Kidney (tissue), 14 donors: ENCODE data around the gene MBD3L4. TPM values are rescaled to one million over a fixed set of nuclear protein-coding genes. Genes with fewer than 3 reads are reported as not detected.
"Not testable (repeated sequence)": the region's sequence is repeated elsewhere in the genome, so short reads cannot be mapped to it uniquely, and the experiment has no call there.

Experiments
- DNase-seq, 5 donors: peaks; one replicate each; pipeline ENCODE4 v3.0.0-alpha.2; 2013 to 2020
- FAIRE-seq: peaks from 2 replicates; lab custom pipeline; 2012; peaks lifted over from hg19 to GRCh38; lab: Jason Lieb, UNC
- H3K27ac ChIP-seq, 2 donors: one replicate each; pipeline ENCODE4 v1.7.0; 2013; ENCODE audit warnings: low read depth in 2 of 2, low read length in 2 of 2, inconsistent platforms in 1 of 2
- H3K27me3 ChIP-seq: one replicate; pipeline ENCODE4 v1.7.1; 2013; ENCODE audit warnings: low read length, inconsistent platforms; ENCODE audit not compliant: control insufficient read depth, insufficient read depth
- H3K36me3 ChIP-seq, 3 donors: one replicate each; pipeline versions ENCODE4 v1.7.0 to v1.7.1; 2013; ENCODE audit warnings: low read length in 3 of 3, control low read depth in 1 of 3, inconsistent platforms in 1 of 3; ENCODE audit not compliant: insufficient read depth in 3 of 3, control insufficient read depth in 2 of 3
- H3K4me1 ChIP-seq, 3 donors: one replicate each; pipeline versions ENCODE4 v1.7.0 to v1.7.1; 2013; ENCODE audit warnings: low read length in 3 of 3, inconsistent platforms in 1 of 3, low read depth in 1 of 3; ENCODE audit not compliant: control insufficient read depth in 2 of 3, insufficient read depth in 2 of 3
- H3K4me3 ChIP-seq, 3 donors: one replicate each; pipeline versions ENCODE4 v1.7.0 to v1.8.1; 2013; ENCODE audit warnings: low read length in 3 of 3, control low read depth in 1 of 3, inconsistent platforms in 1 of 3
- H3K9ac ChIP-seq, 3 donors: one replicate each; pipeline versions ENCODE4 v1.7.0 to v1.7.1; 2013; ENCODE audit warnings: low read length in 3 of 3, control low read depth in 1 of 3, inconsistent platforms in 1 of 3
- H3K9me3 ChIP-seq, 3 donors: one replicate each; pipeline versions ENCODE4 v1.7.0 to v1.7.1; 2013; ENCODE audit warnings: low read length in 3 of 3, control low read depth in 1 of 3, inconsistent platforms in 1 of 3; ENCODE audit not compliant: control insufficient read depth in 2 of 3, insufficient read depth in 1 of 3
- CTCF ChIP-seq: IDR thresholded peaks from 3 replicates; pipeline ENCODE4 v1.5.1; 2012; ENCODE audit warnings: mild to moderate bottlenecking, moderate library complexity, borderline replicate concordance; ENCODE audit not compliant: insufficient read depth; ENCODE audit errors: extremely low read depth
- intact Hi-C: fragments of 100-400 bp; cut with DNase I; formaldehyde crosslinking; loops from one replicate; pipeline ENCODE4 v1.11.1; 2022
- polyA plus RNA-seq: library from polyadenylated mRNA; stranded (reverse); fragments of 350-450 nt; fragmentation: Illumina TruSeq; extraction: RNeasy Lipid Tissue Mini Kit (QIAGEN cat#74804); gene quantifications from one replicate; pipeline ENCODE4 v1.2.3, GENCODE V29; 2014; ENCODE audit warnings: low read depth, low replicate concordance; ENCODE audit not compliant: insufficient read depth
- total RNA-seq: library from RNA; stranded (reverse); fragmentation: NEBNext Ultra II Directional; extraction: Animal tissue kit (Norgen Biotek cat#: 25700); gene quantifications from one replicate; pipeline ENCODE4 v1.2.1, GENCODE V29; 2021
- donor health status: control.
- donor health status: control.
- donor health status: control.
- donor health status: control.
- donor health status: control.
- donor health status: DM: yes; HTN: yes; CAD: no.
- donor health status: Normal renal cell carcinoma (clear cell type).

The MBD3L4 gene
- total and polyA plus RNA-seq, 2 donors from 2014 or later, result not detected

GRCh38 chr19:7028790-7029189 lies 11.2 kb downstream of the MBD3L4 start:
- intact Hi-C loops, FAIRE-seq: not testable (repeated sequence)

GRCh38 chr19:7021331-7021730 lies 18.6 kb downstream of the MBD3L4 start, which contains the start of gene MBD3L2B:
Gene MBD3L2B, minus strand, starts transcription at chr19:7021431. Its CDS starts 34 bp downstream, at chr19:7021397.
- H3K4me1 ChIP-seq, H3K36me3 ChIP-seq, H3K27ac ChIP-seq, H3K4me3 ChIP-seq, H3K9ac ChIP-seq, FAIRE-seq, H3K9me3 ChIP-seq, H3K27me3 ChIP-seq, DNase-seq, intact Hi-C loops: not testable (repeated sequence)

More at GRCh38 chr19:7028790-7029189, 11.2 kb downstream of the MBD3L4 start:
- not testable (repeated sequence) for H3K27me3 ChIP-seq, H3K36me3 ChIP-seq, DNase-seq, H3K9ac ChIP-seq, H3K4me1 ChIP-seq, H3K27ac ChIP-seq, H3K9me3 ChIP-seq, H3K4me3 ChIP-seq

- intact Hi-C loops, result no loop called here
- Histone ChIP-seq H3K4me1 (no peaks in the 10 kb centered on the region), H3K9ac (no peak overlapping the region), H3K9me3 (no peaks in the 10 kb centered on the region), H3K27me3 (no peaks in the 10 kb centered on the region), H3K4me3 (no peak overlapping the region), H3K36me3 (no peaks in the 10 kb centered on the region), H3K27ac (no peak overlapping the region)
- no peak for TF ChIP-seq CTCF
- FAIRE-seq (no peak), DNase-seq (no peak)
Measured at GRCh38 chr19:7018828-7019227, 21.2 kb downstream of the MBD3L4 start.

- intact Hi-C loops, result no loop called here
Measured at GRCh38 chr19:7013678-7014077, 26.3 kb downstream of the MBD3L4 start.

More at GRCh38 chr19:7013678-7014077, 26.3 kb downstream of the MBD3L4 start:
- H3K9ac ChIP-seq, result no peak overlapping the region
- H3K36me3 ChIP-seq, result no peaks in the 10 kb centered on the region
- H3K4me3 ChIP-seq, result no peak overlapping the region
- FAIRE-seq (no peak), DNase-seq (no peak)
- H3K27me3 ChIP-seq, result no peaks in the 10 kb centered on the region
- H3K27ac ChIP-seq, result no peak overlapping the region
- H3K9me3 ChIP-seq, result no peaks in the 10 kb centered on the region
- TF ChIP-seq CTCF, result no peak
- no peaks in the 10 kb centered on the region for H3K4me1 ChIP-seq
